H1 (cell line): ENCODE data around the gene TMEM271. TPM values are rescaled to one million over a fixed set of nuclear protein-coding genes. Genes with fewer than 3 reads are reported as not detected.

Experiments used
- CTCF ChIA-PET: fragments of 300-600 bp; sonication (Branson Sonifier 250); formaldehyde crosslinking; loops from one replicate; lab custom pipeline; 2021; ENCODE audit not compliant: partially characterized antibody; lab: Charles Lee
- POLR2A ChIA-PET: fragments of 300-600 bp; sonication (Branson Sonifier 250); formaldehyde crosslinking; loops from one replicate; lab custom pipeline; 2021; ENCODE audit warnings: inconsistent platforms; ENCODE audit not compliant: partially characterized antibody; lab: Charles Lee
- DNase-seq, 2 experiments: peaks; one replicate each; pipeline versions ENCODE4 v3.0.0 to v3.0.0-alpha.2; 2010 to 2022; ENCODE audit warnings: low spot score in 2 of 2, low read depth in 1 of 2, mixed read lengths in 1 of 2
- FAIRE-seq: peaks from 2 replicates; lab custom pipeline; 2011; peaks lifted over from hg19 to GRCh38; lab: Jason Lieb, UNC
- H2AFZ ChIP-seq: 2 replicates; pipeline ENCODE4 v1.8.1; 2012; ENCODE audit warnings: low read length, inconsistent platforms
- H2AK5ac ChIP-seq: 2 replicates; pipeline ENCODE4 v1.6.1; 2013; ENCODE audit warnings: low read depth, low read length
- H2BK120ac ChIP-seq: replicated peaks from 2 replicates; pipeline ENCODE3; 2013; ENCODE audit warnings: low read depth, low read length, inconsistent platforms
- H2BK12ac ChIP-seq: 2 replicates; pipeline ENCODE4 v1.6.1; 2013; ENCODE audit warnings: low read depth, low read length
- H2BK15ac ChIP-seq: 2 replicates; pipeline ENCODE4 v1.6.1; 2013; ENCODE audit warnings: low read length
- H2BK20ac ChIP-seq: 2 replicates; pipeline ENCODE4 v1.6.1; 2013; ENCODE audit warnings: low read length
- H2BK5ac ChIP-seq: 2 replicates; pipeline ENCODE4 v1.6.1; 2013; ENCODE audit warnings: low read depth, low read length
- H3K14ac ChIP-seq: 2 replicates; pipeline ENCODE4 v1.6.1; 2013; ENCODE audit warnings: inconsistent platforms; ENCODE audit not compliant: insufficient read length
- H3K18ac ChIP-seq: 2 replicates; pipeline ENCODE4 v1.6.1; 2013; ENCODE audit warnings: low read length; ENCODE audit errors: extremely low read depth
- H3K23ac ChIP-seq: 2 replicates; pipeline ENCODE4 v1.6.1; 2013; ENCODE audit warnings: inconsistent platforms; ENCODE audit not compliant: insufficient read length
- H3K23me2 ChIP-seq: 2 replicates; pipeline ENCODE4 v1.6.1; 2013; ENCODE audit warnings: low read depth, low read length
- H3K27ac ChIP-seq: 2 replicates; pipeline ENCODE4 v1.6.1; 2011; ENCODE audit warnings: low read depth, low read length, inconsistent platforms
- H3K27me3 ChIP-seq, 4 experiments: replicated peaks in 1 of 4; 1 replicate in 1 of 4; 2 replicates in 3 of 4; pipeline versions ENCODE4 v1.6.1 to v1.8.1; 2011 to 2013; ENCODE audit warnings: low read length in 3 of 4, mild to moderate bottlenecking in 3 of 4, inconsistent platforms in 2 of 4, mixed read lengths in 2 of 4, moderate library complexity in 1 of 4; ENCODE audit not compliant: control insufficient read depth in 3 of 4, insufficient read depth in 3 of 4; ENCODE audit errors: extremely low read depth in 1 of 4
- H3K36me3 ChIP-seq, 4 experiments: 2 replicates each; pipeline versions ENCODE4 v1.6.1 to v1.8.1; 2011 to 2013; ENCODE audit warnings: mild to moderate bottlenecking in 4 of 4, low read length in 3 of 4, moderate library complexity in 2 of 4, control low read depth in 1 of 4, inconsistent platforms in 1 of 4; ENCODE audit not compliant: insufficient read depth in 4 of 4, control insufficient read depth in 2 of 4
- H3K4ac ChIP-seq: replicated peaks from 2 replicates; pipeline ENCODE3; 2013; ENCODE audit warnings: low read length, low read depth, mixed read lengths, inconsistent platforms; ENCODE audit not compliant: insufficient read length
- H3K4me1 ChIP-seq, 4 experiments: replicated peaks in 1 of 4; 1 replicate in 1 of 4; 2 replicates in 3 of 4; pipeline versions ENCODE4 v1.6.1 to v1.8.1; 2011 to 2013; ENCODE audit warnings: low read length in 3 of 4, inconsistent platforms in 2 of 4, mixed read lengths in 1 of 4; ENCODE audit not compliant: insufficient read depth in 4 of 4, control insufficient read depth in 3 of 4
- H3K4me2 ChIP-seq, 2 experiments: 2 replicates each; pipeline versions ENCODE4 v1.6.1 to v1.8.1; 2011 to 2013; ENCODE audit warnings: low read depth in 2 of 2, low read length in 2 of 2, control low read depth in 1 of 2, inconsistent platforms in 1 of 2, mild to moderate bottlenecking in 1 of 2; ENCODE audit not compliant: insufficient read depth in 1 of 2
- H3K4me3 ChIP-seq, 4 experiments: fragments of 200-600, 300-600 bp in 1 of 4; sonication (generic), shearing (Covaris generic), sonication (Bioruptor Twin) in 1 of 4; 2 replicates each; pipeline versions ENCODE4 v1.5.1 to v1.8.1; 2011 to 2016; ENCODE audit warnings: low read length in 4 of 4, low read depth in 3 of 4, control low read depth in 2 of 4, inconsistent platforms in 2 of 4, mild to moderate bottlenecking in 2 of 4, mixed read lengths in 1 of 4, moderate library complexity in 1 of 4; ENCODE audit not compliant: insufficient read depth in 2 of 4; ENCODE audit errors: extremely low read depth in 1 of 4
- H3K56ac ChIP-seq: replicated peaks from 2 replicates; pipeline ENCODE3; 2013; ENCODE audit warnings: low read depth, mild to moderate bottlenecking, mixed read lengths, low read length, inconsistent platforms; ENCODE audit not compliant: insufficient read length
- H3K79me1 ChIP-seq: 2 replicates; pipeline ENCODE4 v1.6.1; 2013; ENCODE audit warnings: low read depth, low read length, control low read depth
- H3K79me2 ChIP-seq, 2 experiments: 2 replicates each; pipeline versions ENCODE4 v1.6.1 to v1.8.1; 2012 to 2013; ENCODE audit warnings: low read length in 2 of 2, mild to moderate bottlenecking in 2 of 2, inconsistent platforms in 1 of 2; ENCODE audit not compliant: insufficient read depth in 2 of 2, control insufficient read depth in 1 of 2
- H3K9ac ChIP-seq, 4 experiments: replicated peaks in 1 of 4; 1 replicate in 1 of 4; 2 replicates in 3 of 4; pipeline versions ENCODE4 v1.6.1 to v1.8.1; 2011 to 2013; ENCODE audit warnings: low read depth in 3 of 4, low read length in 3 of 4, control low read depth in 2 of 4, mild to moderate bottlenecking in 2 of 4, moderate library complexity in 2 of 4, inconsistent platforms in 1 of 4; ENCODE audit errors: extremely low read depth in 1 of 4
- H3K9me3 ChIP-seq, 2 experiments: 2 replicates each; pipeline versions ENCODE4 v1.6.1 to v1.8.1; 2012 to 2013; ENCODE audit warnings: mild to moderate bottlenecking in 2 of 2, moderate library complexity in 2 of 2, control low read depth in 1 of 2, inconsistent platforms in 1 of 2, low read depth in 1 of 2, low read length in 1 of 2, mixed read lengths in 1 of 2; ENCODE audit not compliant: insufficient read depth in 2 of 2
- H4K20me1 ChIP-seq, 2 experiments: replicated peaks in 1 of 2; 2 replicates each; pipeline versions ENCODE3 to v1.8.1; 2011 to 2013; ENCODE audit warnings: inconsistent platforms in 2 of 2, low read length in 2 of 2, mild to moderate bottlenecking in 1 of 2; ENCODE audit not compliant: insufficient read depth in 2 of 2, control insufficient read depth in 1 of 2
- H4K5ac ChIP-seq: 2 replicates; pipeline ENCODE4 v1.6.1; 2013; ENCODE audit warnings: low read length, low read depth, mixed read lengths, inconsistent platforms; ENCODE audit not compliant: insufficient read length
- H4K8ac ChIP-seq: 2 replicates; pipeline ENCODE4 v1.8.0; 2013; ENCODE audit warnings: mild to moderate bottlenecking, moderate library complexity, low read length, inconsistent platforms; ENCODE audit not compliant: insufficient read depth; ENCODE audit errors: extremely low read depth
- H4K91ac ChIP-seq: replicated peaks from 2 replicates; pipeline ENCODE3; 2013; ENCODE audit warnings: low read length, mixed read lengths, inconsistent platforms; ENCODE audit not compliant: insufficient read length
- CHD1 ChIP-seq: IDR thresholded peaks from 2 replicates; pipeline ENCODE4 v1.6.1; 2012; ENCODE audit warnings: low read depth, low read length, improper control_type of control experiment
- EP300 ChIP-seq, 2 experiments: IDR thresholded peaks; 1 replicate in 1 of 2; 2 replicates in 1 of 2; pipeline ENCODE4 v1.6.1; 2011 to 2012; ENCODE audit warnings: low read depth in 2 of 2, low read length in 2 of 2, mild to moderate bottlenecking in 2 of 2, borderline replicate concordance in 1 of 2, inconsistent platforms in 1 of 2, moderate library complexity in 1 of 2
- NANOG ChIP-seq: IDR thresholded peaks from 2 replicates; pipeline ENCODE4 v1.6.1; 2011; ENCODE audit warnings: low read length, low read depth, mild to moderate bottlenecking, inconsistent platforms; ENCODE audit not compliant: insufficient read depth, poor library complexity, severe bottlenecking
- PHF8 ChIP-seq: fragments of 200-600 bp; sonication (generic); conservative IDR thresholded peaks from 2 replicates; pipeline ENCODE4 v1.7.1; 2012; ENCODE audit warnings: low read depth, mild to moderate bottlenecking, inconsistent platforms, low read length, moderate library complexity
- SIRT6 ChIP-seq: IDR thresholded peaks from one replicate; pipeline ENCODE4 v1.7.1; 2012; ENCODE audit warnings: low read length, inconsistent platforms
- SP4 ChIP-seq: IDR thresholded peaks from 2 replicates; pipeline ENCODE4 v1.6.1; 2012; ENCODE audit warnings: low read length, inconsistent platforms
- TBP ChIP-seq: IDR thresholded peaks from 2 replicates; pipeline ENCODE4 v1.6.1; 2011; ENCODE audit warnings: low read depth, low read length, improper control_type of control experiment
- WGBS, 2 experiments: shearing (Covaris generic) in 1 of 2; methylation state at CpG; one replicate each; pipeline versions ENCODE4 v1.1.6 to v1.1.7; 2013 to 2015; ENCODE audit warnings: low lambda C conversion rate in 2 of 2, mixed read lengths in 2 of 2, inconsistent platforms in 1 of 2, low coverage in 1 of 2, missing lambda C conversion rate in 1 of 2; ENCODE audit not compliant: insufficient replicate concordance in 2 of 2, insufficient coverage in 1 of 2, insufficient read length in 1 of 2; ENCODE audit errors: extremely low coverage in 1 of 2, missing lambda C conversion rate in 1 of 2; 5-methylcytosine and 5-hydroxymethylcytosine counted together
- polyA plus RNA-seq, 7 experiments: library from polyadenylated mRNA; depleted of rRNA in 3 of 7; stranded (reverse) in 5 of 7; unstranded in 2 of 7; fragments of >200 nt in 5 of 7; fragments of 200-250 nt in 2 of 7; gene quantifications; 1 replicate in 5 of 7; 2 replicates in 1 of 7; 4 replicates in 1 of 7; pipeline versions ENCODE4 v1.2.1 to v1.2.3, GENCODE V29; 2011 to 2013; ENCODE audit warnings: missing spikeins in 2 of 7, mixed read lengths in 2 of 7
- total RNA-seq: library from RNA; stranded (reverse); fragmentation: NEBNext Ultra II Directional; extraction: Animal tissue kit (Norgen Biotek cat#: 25700); gene quantifications from 2 replicates; pipeline ENCODE4 v1.2.1, GENCODE V29; 2021
- TF ChIP-seq, protein P1 (sequence below): IDR thresholded peaks from 2 replicates; pipeline ENCODE4 v1.6.1; 2011; ENCODE audit warnings: low read depth, mild to moderate bottlenecking, low read length; ENCODE audit not compliant: insufficient read depth
- TF ChIP-seq, protein P2 (sequence below): IDR thresholded peaks from 2 replicates; pipeline ENCODE4 v1.6.1; 2012; ENCODE audit warnings: inconsistent platforms

Gene TMEM271
- total and polyA plus RNA-seq, 2 of the 8 experiments (the other 6 are each of a cell fraction or from before 2014, with no cell fraction given), result 0.08 to 0.35 TPM

DNA sequence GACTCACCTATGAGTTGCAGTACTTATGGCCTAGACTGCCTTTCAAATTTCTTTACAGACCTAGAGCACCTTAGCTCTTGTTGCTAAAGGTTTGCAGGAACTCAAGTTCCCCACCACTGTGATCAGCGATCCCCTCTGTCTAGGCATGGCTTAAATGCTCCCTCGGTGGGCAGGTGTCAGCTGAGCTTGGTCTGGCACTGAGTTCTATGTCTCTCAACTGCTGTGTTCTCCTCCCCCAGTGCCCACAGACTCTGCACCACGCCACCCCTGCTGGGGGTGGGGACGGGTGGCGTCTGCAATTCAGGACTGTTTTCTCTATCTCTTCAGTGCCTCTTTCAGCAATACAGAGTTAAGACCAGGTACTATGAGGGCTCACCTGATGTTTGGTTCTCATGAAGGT, 30.5 kb downstream of the TMEM271 start:
- Histone ChIP-seq H3K27ac (no peak overlapping the region), H2AK5ac (no peak overlapping the region), H3K27me3 (no peaks in the 10 kb centered on the region; a peak in 2 of 7 replicates), H3K56ac (no peak overlapping the region), H3K14ac (no peak overlapping the region), H3K4ac (no peak overlapping the region), H3K18ac (no peak overlapping the region), H3K9ac (no peak overlapping the region), H3K36me3 (no peaks in the 10 kb centered on the region), H3K79me1 (no peaks in the 10 kb centered on the region), H2BK15ac (no peak overlapping the region), H2BK120ac (no peak overlapping the region), H3K4me3 (no peak overlapping the region), H4K91ac (no peak overlapping the region), H3K4me1 (no peaks in the 10 kb centered on the region; a peak in 1 of 7 replicates), H4K8ac (no peak overlapping the region), H3K4me2 (no peak overlapping the region), H3K9me3 (peaks cover 0 to 3% of the 10 kb centered on the region in 2 experiments; a peak in 1 of 4 replicates), H3K23me2 (no peaks in the 10 kb centered on the region; the same call in 1 of the 2 replicates), H3K23ac (no peak overlapping the region), H3K79me2 (no peaks in the 10 kb centered on the region), H2BK12ac (no peak overlapping the region), H2BK5ac (no peak overlapping the region), H4K20me1 (no peaks in the 10 kb centered on the region), H2BK20ac (no peak overlapping the region), H4K5ac (no peak overlapping the region), H2AFZ (no peak overlapping the region)
- FAIRE-seq (no peak), DNase-seq (no peak)
- ChIA-PET CTCF (interaction anchor here (0.6 to 1.4 kb wide), 2 partner anchors 12 to 301 kb away, joined by 3 read pairs; no protein-coding TSS in a partner anchor), POLR2A (interaction anchor here (1.5 kb wide), 1 partner anchor 72 kb away, joined by 3 read pairs; no protein-coding TSS in a partner anchor)
- 88% methylated on average over 5 of the region's 5 CpGs; no CpG with 5 or more reads in 1 of the 2 experiments for WGBS, 2 experiments
- no peak for TF ChIP-seq EP300 (IDR thresholded peaks at IDR 0.05; ENCODE audit: borderline replicate concordance in 1 of 2, low read depth in 2 of 2, low read length in 2 of 2)
- no peak for TF ChIP-seq SP4
- TF ChIP-seq, protein P1, sequence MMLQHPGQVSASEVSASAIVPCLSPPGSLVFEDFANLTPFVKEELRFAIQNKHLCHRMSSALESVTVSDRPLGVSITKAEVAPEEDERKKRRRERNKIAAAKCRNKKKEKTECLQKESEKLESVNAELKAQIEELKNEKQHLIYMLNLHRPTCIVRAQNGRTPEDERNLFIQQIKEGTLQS, result no peak
- TF ChIP-seq NANOG, result no peak
- TF ChIP-seq, protein P2, sequence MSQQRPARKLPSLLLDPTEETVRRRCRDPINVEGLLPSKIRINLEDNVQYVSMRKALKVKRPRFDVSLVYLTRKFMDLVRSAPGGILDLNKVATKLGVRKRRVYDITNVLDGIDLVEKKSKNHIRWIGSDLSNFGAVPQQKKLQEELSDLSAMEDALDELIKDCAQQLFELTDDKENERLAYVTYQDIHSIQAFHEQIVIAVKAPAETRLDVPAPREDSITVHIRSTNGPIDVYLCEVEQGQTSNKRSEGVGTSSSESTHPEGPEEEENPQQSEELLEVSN, result no peak
- TF ChIP-seq CHD1, result no peak
- TF ChIP-seq TBP, result no peak
- no peak for TF ChIP-seq SIRT6
- no peak for TF ChIP-seq PHF8
